K562 (cell line): ENCODE data around the gene KIF5A. TPM values are rescaled to one million over a fixed set of nuclear protein-coding genes. Genes with fewer than 3 reads are reported as not detected.

Source experiments
- BRD4 ChIP-seq: fragments of 200-600 bp; sonication (generic); IDR thresholded peaks from 2 replicates; pipeline ENCODE4 v1.6.1; 2017; ENCODE audit warnings: inconsistent platforms
- HNRNPL ChIP-seq: fragments of 200-400 bp; formaldehyde crosslinking; IDR thresholded peaks from 2 replicates; pipeline ENCODE4 v1.6.1; 2017; ENCODE audit warnings: low read depth, mild to moderate bottlenecking, low read length
- MAFK ChIP-seq: IDR thresholded peaks from 2 replicates; pipeline ENCODE4 v1.6.1; 2011; ENCODE audit warnings: low read length, improper control_type of control experiment
- MGA ChIP-seq: fragments of 450-650 bp; IDR thresholded peaks from 2 replicates; pipeline ENCODE4 v1.6.1; 2016; ENCODE audit warnings: mild to moderate bottlenecking, moderate library complexity
- MYNN ChIP-seq, 2 experiments: sonication (generic); formaldehyde crosslinking in 1 of 2; IDR thresholded peaks; 2 replicates each; pipeline versions ENCODE4 v1.5.0 to v1.6.1; 2016 to 2020; ENCODE audit warnings: antibody characterized with exemption in 1 of 2, missing genetic modification reagents in 1 of 2
- NR2F6 ChIP-seq: fragments of 450-650 bp; formaldehyde crosslinking; IDR thresholded peaks from 2 replicates; pipeline ENCODE4 v1.4.0; 2020; ENCODE audit warnings: mild to moderate bottlenecking
- PHF21A ChIP-seq: fragments of 450-650 bp; IDR thresholded peaks from 2 replicates; pipeline ENCODE4 v1.6.1; 2017; ENCODE audit warnings: low read depth, borderline replicate concordance
- RUNX1 ChIP-seq: sonication (generic); IDR thresholded peaks from 2 replicates; pipeline ENCODE4 v1.6.1; 2016; ENCODE audit warnings: antibody characterized with exemption, low read depth
- SIRT6 ChIP-seq: IDR thresholded peaks from one replicate; pipeline ENCODE4 v1.6.1; 2012; ENCODE audit warnings: low read depth, mild to moderate bottlenecking, control low read depth, inconsistent platforms, low read length, moderate library complexity
- ZFPM2 ChIP-seq: fragments of 250-450 bp; sonication (Bioruptor Pico); IDR thresholded peaks from 2 replicates; pipeline ENCODE4 v1.5.1; 2022; ENCODE audit warnings: mild to moderate bottlenecking
- ZNF217 ChIP-seq: sonication (generic); formaldehyde crosslinking; IDR thresholded peaks from 2 replicates; pipeline ENCODE4 v1.8.0; 2022; ENCODE audit warnings: mild to moderate bottlenecking, missing genetic modification reagents
- ZNF408 ChIP-seq: fragments of 250-450 bp; sonication (Bioruptor Pico); IDR thresholded peaks from 2 replicates; pipeline ENCODE4 v1.4.0; 2020; ENCODE audit warnings: low read depth, mild to moderate bottlenecking, moderate library complexity
- ZNF444 ChIP-seq: fragments of 250-450 bp; sonication (Bioruptor Pico); IDR thresholded peaks from 2 replicates; pipeline ENCODE4 v1.4.0; 2020; ENCODE audit warnings: mild to moderate bottlenecking, moderate library complexity
- polyA plus RNA-seq, 8 experiments: library from polyadenylated mRNA; depleted of rRNA in 4 of 8; stranded (reverse) in 5 of 8; unstranded in 3 of 8; fragments of >200 nt; fragmentation: Nextera tagmentation in 2 of 8; fragmentation: Illumina TruSeq in 1 of 8; extraction: Ambion mirVana in 2 of 8; extraction: Trizol in 1 of 8; gene quantifications; 2 replicates each; pipeline versions ENCODE4 v1.2.1 to v1.2.3, GENCODE V29; 2011 to 2014; ENCODE audit warnings: inconsistent platforms in 1 of 8, missing spikeins in 1 of 8
- total RNA-seq, 7 experiments: library from RNA; depleted of rRNA in 6 of 7; stranded (reverse); fragments of >200 nt in 6 of 7; fragmentation: Illumina TruSeq in 2 of 7; extraction: Trizol in 2 of 7; gene quantifications; 2 replicates each; pipeline versions ENCODE4 v1.2.1 to v1.2.3, GENCODE V29; 2011 to 2021; ENCODE audit warnings: low replicate concordance in 1 of 7

KIF5A gene
- total and polyA plus RNA-seq, 9 of the 15 experiments (the other 6 are each of a cell fraction or from before 2014, with no cell fraction given), result 3.4 to 17.7 (median 8.0) TPM

GRCh38 chr12:57522011-57522886 is 27.6 kb upstream of the KIF5A start, which contains the start of gene MBD6 (continued):
- TF ChIP-seq MGA (peak; percentile 85), ZNF444 (CRISPR knock-in tag) (no peak), PHF21A (no peak), ZNF217 (CRISPR knock-in tag) (no peak), BRD4 (peak; percentile 96), SIRT6 (no peak), HNRNPL (no peak), RUNX1 (no peak), MYNN (IDR thresholded peaks at IDR 0.05) (0 out of 2 replicates have a peak, but pooled peaks have one; percentile 14), MYNN (CRISPR knock-in tag; IDR thresholded peaks at IDR 0.05) (no peak), MAFK (no peak), NR2F6 (CRISPR knock-in tag) (peak; percentile 73; the same call in 1 of the 2 replicates), ZNF408 (CRISPR knock-in tag) (no peak), ZFPM2 (CRISPR knock-in tag) (no peak)
